Transverse colon (tissue), 4 donors: ENCODE results near the gene FOXP1. TPM values are rescaled to one million over a fixed set of nuclear protein-coding genes. Genes with fewer than 3 reads are reported as not detected.

ENCODE experiments used
- DNase-seq: peaks from one replicate; pipeline ENCODE4 v3.0.0-alpha.2; 2019
- H3K27ac ChIP-seq, 4 donors: fragments of 200-600 bp; sonication (generic); 2 replicates each; pipeline ENCODE4 v1.5.1; 2016 to 2018; ENCODE audit warnings: inconsistent platforms in 4 of 4
- H3K27me3 ChIP-seq: fragments of 200-600 bp; sonication (generic); 2 replicates; pipeline ENCODE4 v1.5.1; 2017; ENCODE audit warnings: inconsistent platforms
- H3K36me3 ChIP-seq, 4 donors: fragments of 200-600 bp; sonication (generic); 2 replicates each; pipeline ENCODE4 v1.5.1; 2017 to 2019; ENCODE audit warnings: inconsistent platforms in 4 of 4
- H3K4me1 ChIP-seq, 4 donors: fragments of 200-600 bp; sonication (generic); 2 replicates each; pipeline ENCODE4 v1.5.1; 2017 to 2020; ENCODE audit warnings: inconsistent platforms in 4 of 4
- H3K4me3 ChIP-seq, 4 donors: fragments of 200-600 bp; sonication (generic); 1 replicate in 1 of 4; 2 replicates in 3 of 4; pipeline versions ENCODE4 v1.5.1 to v1.6.1; 2017 to 2019; ENCODE audit warnings: inconsistent platforms in 4 of 4
- H3K9me3 ChIP-seq, 2 donors: fragments of 200-600 bp; sonication (generic); 2 replicates each; pipeline ENCODE4 v1.5.1; 2017 to 2019; ENCODE audit warnings: inconsistent platforms in 2 of 2
- EP300 ChIP-seq: sonication (generic); formaldehyde crosslinking; IDR thresholded peaks from one replicate; pipeline ENCODE4 v1.6.1; 2017; ENCODE audit warnings: antibody characterized with exemption, low read depth
- POLR2A ChIP-seq: fragments of 450-650 bp; IDR thresholded peaks from one replicate; pipeline ENCODE4 v1.6.1; 2016; ENCODE audit warnings: antibody characterized with exemption, mild to moderate bottlenecking, moderate library complexity
- POLR2AphosphoS5 ChIP-seq, 3 donors: sonication (generic); formaldehyde crosslinking; IDR thresholded peaks; one replicate each; pipeline ENCODE4 v1.6.1; 2016; ENCODE audit warnings: antibody characterized with exemption in 3 of 3
- WGBS, 2 donors: methylation state at CpG; one replicate each; pipeline ENCODE4 v1.1.5; 2018; ENCODE audit warnings: low coverage in 1 of 2; 5-methylcytosine and 5-hydroxymethylcytosine counted together
- in situ Hi-C, 4 donors: fragments of 200-750 bp; cut with MboI; loops; one replicate each; pipeline versions ENCODE4 v1.15.0 to v1.15.1; 2017; ENCODE audit warnings: low sequenced_read_pairs in 3 of 4, low pct_ligation_motif_present in 1 of 4, low pct_unique_long_range_greater_than_20kb in 1 of 4
- intact Hi-C: fragments of 100-400 bp; cut with DNase I; formaldehyde crosslinking; loops from one replicate; pipeline ENCODE4 v1.15.1; 2023; ENCODE audit warnings: low total_unique reads
- total RNA-seq, 4 donors: library from RNA; depleted of rRNA; stranded (reverse); fragments of >200 nt; gene quantifications; one replicate each; pipeline ENCODE4 v1.1.0, GENCODE V29; 2016
- TF ChIP-seq, protein P1 (sequence below), 5 experiments: fragments of 200-600 bp in 3 of 5; fragments of 450-650 bp in 2 of 5; sonication (generic) in 3 of 5; IDR thresholded peaks; 1 replicate in 2 of 5; 2 replicates in 3 of 5; pipeline ENCODE4 v1.5.1; 2016 to 2017; ENCODE audit warnings: antibody characterized with exemption in 5 of 5, inconsistent platforms in 3 of 5, mild to moderate bottlenecking in 2 of 5, moderate library complexity in 1 of 5

The FOXP1 gene
- total RNA-seq, 4 donors from 2014 or later, result 102 to 260 (median 150) TPM

DNA sequence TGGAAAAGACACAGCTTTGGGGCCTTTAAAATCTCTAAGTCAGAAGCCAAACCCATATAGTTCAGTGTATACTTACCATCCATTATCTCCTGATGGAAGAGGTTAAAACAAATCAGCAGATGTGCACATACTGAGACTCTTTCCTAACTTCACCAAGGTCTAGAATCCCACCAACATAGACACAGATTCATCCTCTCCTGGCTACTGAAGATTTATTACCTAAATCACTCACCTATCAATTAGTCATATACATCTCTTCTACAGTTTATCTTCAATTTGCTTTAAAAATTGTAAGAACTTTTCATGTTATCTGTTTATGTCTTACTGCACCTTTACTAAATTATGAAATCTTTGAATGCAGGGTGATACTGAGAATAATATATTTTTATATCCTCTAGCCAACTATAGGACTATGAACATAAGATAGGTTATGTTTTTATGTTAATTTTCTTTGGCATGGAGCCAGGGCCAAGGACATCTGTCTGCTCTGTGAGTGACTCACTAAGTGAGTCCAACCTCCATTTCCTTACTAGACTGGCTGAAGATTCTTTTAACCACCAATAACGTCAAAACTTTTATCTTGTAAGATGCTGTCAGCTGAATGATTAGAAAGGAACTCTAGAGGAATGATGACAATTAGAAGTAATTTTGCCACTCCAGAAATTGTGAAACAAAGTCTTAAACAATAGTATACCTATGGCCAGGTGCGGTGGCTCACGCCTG, 397.6 kb downstream of the FOXP1 start:
- H3K27me3 ChIP-seq, result no peaks in the 10 kb centered on the region
- H3K4me3 ChIP-seq, result no peak overlapping the region
- H3K4me1 ChIP-seq, result peaks cover 0 to 25% (median 12%) of the 10 kb centered on the region in 4 donors
- DNase-seq, result peak; percentile 22
- in situ Hi-C loops, result no loop called here
- intact Hi-C loops, result no loop called here
- H3K27ac ChIP-seq, result peak overlapping the region in 2 of 4 donors; percentile 14 to 44
- peaks cover 0 to 7% (median 0%) of the 10 kb centered on the region in 4 donors for H3K36me3 ChIP-seq
- TF ChIP-seq POLR2AphosphoS5 (IDR thresholded peaks at IDR 0.05) (peak in 1 of 3 donors; percentile 22), POLR2A (no peak), EP300 (no peak)
- TF ChIP-seq, protein P1, sequence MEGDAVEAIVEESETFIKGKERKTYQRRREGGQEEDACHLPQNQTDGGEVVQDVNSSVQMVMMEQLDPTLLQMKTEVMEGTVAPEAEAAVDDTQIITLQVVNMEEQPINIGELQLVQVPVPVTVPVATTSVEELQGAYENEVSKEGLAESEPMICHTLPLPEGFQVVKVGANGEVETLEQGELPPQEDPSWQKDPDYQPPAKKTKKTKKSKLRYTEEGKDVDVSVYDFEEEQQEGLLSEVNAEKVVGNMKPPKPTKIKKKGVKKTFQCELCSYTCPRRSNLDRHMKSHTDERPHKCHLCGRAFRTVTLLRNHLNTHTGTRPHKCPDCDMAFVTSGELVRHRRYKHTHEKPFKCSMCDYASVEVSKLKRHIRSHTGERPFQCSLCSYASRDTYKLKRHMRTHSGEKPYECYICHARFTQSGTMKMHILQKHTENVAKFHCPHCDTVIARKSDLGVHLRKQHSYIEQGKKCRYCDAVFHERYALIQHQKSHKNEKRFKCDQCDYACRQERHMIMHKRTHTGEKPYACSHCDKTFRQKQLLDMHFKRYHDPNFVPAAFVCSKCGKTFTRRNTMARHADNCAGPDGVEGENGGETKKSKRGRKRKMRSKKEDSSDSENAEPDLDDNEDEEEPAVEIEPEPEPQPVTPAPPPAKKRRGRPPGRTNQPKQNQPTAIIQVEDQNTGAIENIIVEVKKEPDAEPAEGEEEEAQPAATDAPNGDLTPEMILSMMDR (IDR thresholded peaks at IDR 0.05), result no peak
- 77 to 79% methylated on average over 3 of the region's 3 CpGs for WGBS, 2 donors
- no peaks in the 10 kb centered on the region for H3K9me3 ChIP-seq

GRCh38 chr3:71184252-71184651, 399.3 kb downstream of the FOXP1 start:
- Histone ChIP-seq H3K27ac (peak overlapping the region in 1 of 4 donors; percentile 16), H3K27me3 (no peaks in the 10 kb centered on the region), H3K36me3 (peaks cover 0 to 7% (median 0%) of the 10 kb centered on the region in 4 donors), H3K9me3 (no peaks in the 10 kb centered on the region), H3K4me3 (no peak overlapping the region), H3K4me1 (peaks cover 0 to 22% (median 11%) of the 10 kb centered on the region in 4 donors)
- no peak for DNase-seq
- intact Hi-C loops, result no loop called here
- 49 to 56% methylated on average over 1 of the region's 1 CpG for WGBS, 2 donors
- in situ Hi-C loops, result no loop called here
- TF ChIP-seq POLR2AphosphoS5 (IDR thresholded peaks at IDR 0.05), result no peak
- TF ChIP-seq POLR2A, result no peak
- TF ChIP-seq, protein P1 (IDR thresholded peaks at IDR 0.05), result no peak
- TF ChIP-seq EP300, result no peak

- Histone ChIP-seq H3K27me3 (no peaks in the 10 kb centered on the region), H3K36me3 (peaks cover 0 to 7% (median 0%) of the 10 kb centered on the region in 4 donors), H3K27ac (no peak overlapping the region), H3K4me3 (no peak overlapping the region), H3K4me1 (peaks cover 0 to 22% (median 11%) of the 10 kb centered on the region in 4 donors), H3K9me3 (no peaks in the 10 kb centered on the region)
- in situ Hi-C loops, result no loop called here
- TF ChIP-seq, protein P1 (IDR thresholded peaks at IDR 0.05), result no peak
- TF ChIP-seq EP300 (no peak), POLR2AphosphoS5 (IDR thresholded peaks at IDR 0.05) (no peak), POLR2A (no peak)
- WGBS, 2 donors, result 80 to 96% methylated on average over 1 to 5 of the region's 5 CpGs
- no peak for DNase-seq
- intact Hi-C loops, result no loop called here
Observed at GRCh38 chr3:71183549-71183948, 400.0 kb downstream of the FOXP1 start.

DNA sequence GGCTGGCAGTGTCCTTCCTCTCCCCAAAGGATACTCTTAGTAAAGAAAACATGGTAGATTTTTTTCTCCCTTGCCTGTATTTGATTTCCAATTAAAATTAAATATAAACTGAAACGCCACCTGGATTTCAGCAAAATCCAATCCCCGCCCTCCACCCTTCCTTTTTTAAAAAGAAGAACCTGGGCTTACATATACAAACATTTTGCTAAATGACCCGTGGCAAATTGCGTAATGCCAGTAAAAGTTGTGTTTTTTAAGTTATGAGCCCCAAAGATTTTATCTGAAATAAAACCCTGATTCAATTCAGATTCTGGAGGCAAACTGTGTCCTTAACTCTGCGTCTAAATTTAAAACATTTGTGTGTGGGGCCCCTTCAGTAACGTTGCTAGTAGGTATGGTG, 403.0 kb downstream of the FOXP1 start:
- Histone ChIP-seq H3K4me3 (no peak overlapping the region), H3K27me3 (no peaks in the 10 kb centered on the region), H3K9me3 (no peaks in the 10 kb centered on the region), H3K27ac (no peak overlapping the region), H3K4me1 (peaks cover 0 to 14% (median 6%) of the 10 kb centered on the region in 4 donors), H3K36me3 (no peaks in the 10 kb centered on the region)
- WGBS, 2 donors, result 87 to 89% methylated on average over 6 of the region's 6 CpGs
- intact Hi-C loops (no loop called here), in situ Hi-C loops (no loop called here)
- DNase-seq, result no peak
- no peak for TF ChIP-seq POLR2A
- no peak for TF ChIP-seq EP300
- TF ChIP-seq POLR2AphosphoS5 (IDR thresholded peaks at IDR 0.05), result no peak
- TF ChIP-seq, protein P1 (IDR thresholded peaks at IDR 0.05), result no peak
